NCI-H446 (cell line): ENCODE data around the gene CA11.
"Not testable (repeated sequence)": the region's sequence is repeated elsewhere in the genome, so short reads cannot be mapped to it uniquely, and the experiment has no call there.

ENCODE experiments used
- DNase-seq, 2 experiments: peaks; one replicate each; lab custom pipeline; 2025; lab: John Stamatoyannopoulos, UW

CA11 gene

DNA sequence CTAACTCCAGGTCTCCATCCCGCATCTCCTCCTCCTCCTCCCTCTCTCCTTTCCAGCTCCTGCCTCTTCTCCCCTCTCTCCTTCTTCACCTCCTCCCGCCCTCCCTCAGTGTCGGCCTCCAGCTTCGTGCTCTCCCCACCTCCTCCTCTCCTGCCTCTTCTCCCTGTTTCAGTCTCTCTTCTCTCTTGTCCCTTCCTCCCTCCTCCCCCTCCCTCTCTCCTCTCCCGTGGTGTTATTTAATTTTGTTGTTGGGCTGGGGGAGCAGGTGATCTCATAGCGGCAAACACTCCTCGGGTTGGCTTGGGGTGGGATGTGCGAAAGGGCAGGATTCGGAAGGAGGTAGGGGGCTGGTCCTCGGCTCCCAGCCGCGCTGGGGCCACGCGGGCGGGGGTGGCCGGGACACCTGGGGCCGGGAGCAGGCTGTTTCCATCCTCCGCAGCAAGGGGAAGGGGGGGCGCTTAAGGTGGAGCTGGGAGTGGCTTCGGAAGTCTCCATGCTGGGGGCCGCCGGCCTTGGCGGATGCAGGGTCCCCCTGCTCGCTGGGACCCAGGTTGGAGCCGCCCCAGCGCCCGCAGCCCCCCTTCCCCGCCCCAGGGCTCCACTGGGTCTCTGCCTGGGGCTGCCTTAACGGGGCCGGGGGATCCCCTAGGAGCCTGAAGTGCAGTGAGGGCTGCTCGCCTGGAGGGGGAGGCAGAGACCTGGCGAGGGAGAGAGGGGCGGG is at the start of gene CA11:
TSS of gene CA11 (minus strand) at position 187 of the 721 bp plus-strand sequence. CDS start 555 bp downstream, outside the sequence.
- peak; percentile 88 to 90 for DNase-seq

DNA sequence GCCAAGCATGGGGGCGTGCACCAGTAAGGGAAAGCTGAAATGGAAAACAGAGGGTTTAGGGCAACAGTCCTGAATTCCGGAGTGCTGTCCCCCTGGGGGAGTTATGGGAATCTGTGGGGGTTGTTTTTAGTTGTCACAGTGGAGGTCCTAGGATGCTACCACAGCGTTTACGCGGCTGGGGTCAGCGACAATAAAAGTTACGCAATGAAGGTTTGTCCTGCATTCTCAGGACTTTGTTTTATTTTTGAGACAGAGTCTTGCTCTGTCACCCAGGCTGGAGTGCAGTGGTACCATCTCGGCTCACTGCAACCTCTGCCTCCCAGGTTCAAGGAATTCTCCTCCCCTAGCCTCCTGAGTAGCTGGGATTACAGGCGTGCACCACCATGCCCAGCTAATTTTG is 47.6 kb upstream of the CA11 start:
- not testable (repeated sequence) for DNase-seq

DNA sequence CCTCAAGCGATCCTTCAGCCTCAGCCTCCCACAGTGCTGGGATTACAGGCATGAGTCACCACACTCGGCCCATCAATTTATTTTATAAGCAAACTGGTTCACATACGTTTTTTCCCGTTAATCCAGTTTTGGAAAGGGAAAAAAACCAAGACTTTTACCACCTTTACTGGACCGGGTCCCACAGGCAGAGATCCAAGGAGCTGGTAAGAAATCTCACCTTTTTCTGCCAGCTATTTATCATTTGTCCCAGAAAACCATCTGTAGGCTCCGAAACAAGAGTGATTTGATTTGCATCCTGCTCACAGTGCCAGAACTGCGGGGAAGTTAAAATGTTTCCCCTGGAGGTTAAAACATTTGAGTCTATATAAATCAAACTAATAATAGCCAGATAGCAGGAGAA is 43.5 kb upstream of the CA11 start:
- no peak for DNase-seq

DNA sequence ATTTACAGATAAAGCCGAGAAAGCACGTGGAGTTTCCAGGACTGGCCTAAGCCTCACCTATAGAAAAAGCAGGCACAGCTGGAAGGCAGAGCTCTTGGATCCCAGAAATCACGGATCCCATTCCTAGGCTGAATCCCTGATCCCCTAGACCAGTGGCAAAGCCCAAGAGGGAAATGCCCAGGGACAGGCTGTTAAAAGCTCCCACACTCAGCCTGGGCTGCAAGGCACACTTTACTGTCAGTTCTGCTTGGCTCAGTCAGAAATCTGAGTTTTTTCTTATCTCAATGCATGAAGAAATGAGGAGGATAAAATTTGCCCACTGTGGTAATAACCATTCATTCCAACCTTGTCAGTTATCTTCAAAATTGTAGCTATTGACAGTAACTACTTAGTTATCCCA is 41.8 kb upstream of the CA11 start:
- DNase-seq = no peak

DNA sequence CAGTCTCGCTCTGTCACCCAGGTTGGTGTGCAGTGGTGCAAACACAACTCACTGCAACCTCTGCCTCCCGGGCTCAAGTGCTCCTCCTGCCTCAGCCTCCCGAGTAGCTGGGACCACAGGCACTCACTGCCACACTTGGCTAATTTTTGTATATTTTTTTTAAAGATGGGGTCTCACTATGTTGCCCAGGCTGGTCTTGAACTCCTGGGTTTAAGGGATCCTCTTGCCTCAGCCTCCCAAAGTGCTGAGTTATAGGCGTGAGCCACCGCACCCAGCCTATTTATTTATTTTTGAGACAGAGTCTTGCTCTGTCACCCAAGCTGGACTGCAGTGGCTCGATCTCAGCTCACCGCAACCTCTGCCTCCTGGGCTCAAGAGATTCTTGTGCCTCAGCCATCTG is 40.6 kb upstream of the CA11 start:
- DNase-seq = not testable (repeated sequence)

DNA sequence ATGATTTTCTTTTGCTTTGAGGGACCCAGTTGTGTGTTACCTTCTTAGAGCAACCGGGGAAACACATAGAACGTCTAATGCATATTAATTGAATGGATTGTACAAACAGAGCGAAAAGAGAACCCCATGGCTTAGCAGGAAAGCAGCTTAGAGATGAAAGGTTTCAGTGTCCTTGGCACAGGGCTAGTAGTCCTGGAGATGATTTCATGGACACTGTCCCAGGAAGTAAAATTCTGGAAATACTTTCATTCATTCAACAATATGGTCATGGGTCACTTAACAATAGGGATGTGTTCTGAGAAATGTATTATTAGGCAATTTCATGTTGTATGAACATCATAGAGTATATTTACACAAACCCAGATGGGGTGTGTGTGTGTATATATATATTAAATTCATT is 40.1 kb upstream of the CA11 start:
- DNase-seq = no peak

DNA sequence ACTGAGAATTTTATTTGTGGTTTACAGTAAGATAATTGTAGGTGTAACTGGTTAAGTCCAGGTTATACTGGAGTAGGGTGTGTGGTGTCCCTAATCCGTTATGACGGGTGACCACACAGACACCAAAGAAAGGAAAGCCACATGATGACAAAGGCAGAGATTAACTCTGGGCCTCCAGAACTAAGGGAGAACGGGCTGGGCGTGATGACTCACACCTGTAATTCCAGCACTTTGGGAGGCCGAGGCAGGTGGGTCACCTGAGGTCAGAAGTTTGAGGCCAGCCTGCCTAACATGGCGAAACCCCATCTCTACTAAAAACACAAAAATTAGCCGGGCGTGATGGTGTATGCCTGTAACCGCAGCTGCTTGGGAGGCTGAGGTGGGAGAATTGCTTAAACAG is 39.6 kb upstream of the CA11 start:
- DNase-seq = no peak

DNA sequence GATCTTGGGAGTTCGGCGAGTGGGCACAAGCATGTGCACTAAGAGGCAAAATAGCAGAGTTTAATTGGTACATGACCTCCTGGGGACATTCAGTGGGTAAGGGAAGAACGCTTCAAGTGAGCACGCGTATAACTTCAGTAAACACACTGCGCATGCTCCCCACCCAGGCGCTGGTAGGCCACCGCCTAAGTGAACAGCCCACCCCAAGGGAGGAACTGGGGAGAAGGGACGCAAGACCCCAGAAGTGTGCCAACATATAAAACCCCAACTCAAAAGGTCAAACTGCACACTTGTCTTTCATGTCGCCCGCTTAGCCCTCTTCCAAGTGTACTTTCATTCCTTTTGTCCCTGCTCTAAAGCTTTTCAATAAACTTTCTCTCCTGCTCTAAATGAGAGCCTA is 37.4 kb upstream of the CA11 start:
- no peak for DNase-seq

DNA sequence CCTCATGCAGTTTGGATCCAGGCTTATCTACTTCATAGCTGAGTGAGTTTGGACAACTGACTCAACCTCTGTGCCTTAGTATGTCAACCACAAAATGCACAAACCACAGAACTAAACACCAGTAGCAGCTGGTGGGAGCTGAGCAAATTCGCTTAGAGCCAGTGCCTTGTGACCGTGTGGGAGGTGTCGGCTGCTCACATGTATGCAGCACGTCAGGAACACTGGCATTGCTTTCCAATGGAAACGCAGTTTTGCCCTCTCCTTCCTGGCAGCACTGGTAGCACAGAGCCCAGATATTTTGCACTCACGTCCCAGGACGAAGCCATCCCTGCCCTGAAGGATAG is 35.1 kb upstream of the CA11 start:
- DNase-seq = no peak

DNA sequence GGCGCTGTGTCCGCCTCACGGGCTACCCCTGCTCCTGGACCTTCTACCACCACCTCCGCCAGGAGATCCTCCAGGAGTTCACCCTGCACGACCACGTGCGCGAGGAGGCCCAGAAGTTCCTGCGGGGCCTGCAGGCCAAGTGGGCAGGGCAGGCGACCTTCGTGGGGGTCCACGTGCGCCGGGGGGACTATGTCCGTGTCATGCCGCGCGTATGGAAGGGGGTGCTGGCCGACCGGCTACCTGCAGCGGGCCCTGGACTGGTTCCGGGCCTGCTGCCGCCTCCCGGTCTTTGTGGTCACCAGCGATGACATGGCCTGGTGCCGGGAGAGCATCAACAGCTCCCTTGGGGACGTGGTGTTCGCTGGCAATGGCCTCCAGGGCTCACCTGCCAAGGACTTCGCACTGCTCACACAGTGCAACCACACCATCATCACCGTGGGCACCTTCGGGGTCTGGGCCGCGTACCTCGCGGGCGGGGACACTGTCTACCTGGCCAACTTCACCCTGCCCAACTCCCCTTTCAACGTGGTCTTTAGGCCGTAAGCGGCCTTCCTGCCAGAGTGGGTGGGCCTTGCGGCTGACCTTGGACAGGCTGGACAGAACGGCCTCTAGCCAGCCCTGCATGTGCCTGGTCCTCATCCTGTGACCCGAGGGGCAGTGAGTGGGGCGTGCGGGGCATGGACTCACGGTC is 34.6 kb upstream of the CA11 start:
- no peak for DNase-seq

DNA sequence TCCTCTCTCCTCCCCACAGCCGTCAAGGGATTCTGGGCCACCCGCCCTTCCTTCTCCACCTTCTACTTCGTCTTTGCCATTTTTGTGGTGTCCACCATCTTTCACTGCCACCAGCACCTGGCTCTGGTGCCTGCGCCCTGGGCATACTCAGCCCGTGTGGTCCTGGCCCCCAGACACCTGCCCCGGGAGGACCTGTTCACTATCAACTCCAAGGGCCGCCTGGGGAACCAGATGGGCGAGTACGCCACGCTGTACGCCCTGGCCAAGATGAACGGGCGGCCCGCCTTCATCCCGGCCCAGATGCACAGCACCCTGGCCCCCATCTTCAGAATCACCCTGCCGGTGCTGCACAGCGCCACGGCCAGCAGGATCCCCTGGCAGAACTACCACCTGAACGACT is 34.0 kb upstream of the CA11 start:
- not testable (repeated sequence) for DNase-seq

DNA sequence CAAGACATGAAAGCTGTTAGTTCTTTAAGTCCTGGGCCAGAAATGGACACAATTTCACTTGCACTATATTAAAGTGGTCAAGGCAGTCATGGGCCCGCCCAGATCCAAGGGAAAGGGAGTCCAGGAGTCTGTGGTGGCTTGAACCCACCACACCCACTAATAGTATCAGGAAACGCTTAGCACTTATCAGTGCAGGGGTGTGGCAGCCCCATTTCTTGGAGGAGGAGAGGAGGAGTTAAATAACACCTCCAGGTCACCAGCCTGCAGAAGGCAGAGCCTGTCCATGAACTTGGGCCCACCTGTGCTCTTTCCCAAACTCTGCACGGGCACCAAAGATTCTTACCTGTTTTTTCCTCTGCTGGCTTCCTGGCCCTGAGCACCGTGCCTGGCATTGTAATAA is 32.2 kb upstream of the CA11 start:
- DNase-seq = no peak

DNA sequence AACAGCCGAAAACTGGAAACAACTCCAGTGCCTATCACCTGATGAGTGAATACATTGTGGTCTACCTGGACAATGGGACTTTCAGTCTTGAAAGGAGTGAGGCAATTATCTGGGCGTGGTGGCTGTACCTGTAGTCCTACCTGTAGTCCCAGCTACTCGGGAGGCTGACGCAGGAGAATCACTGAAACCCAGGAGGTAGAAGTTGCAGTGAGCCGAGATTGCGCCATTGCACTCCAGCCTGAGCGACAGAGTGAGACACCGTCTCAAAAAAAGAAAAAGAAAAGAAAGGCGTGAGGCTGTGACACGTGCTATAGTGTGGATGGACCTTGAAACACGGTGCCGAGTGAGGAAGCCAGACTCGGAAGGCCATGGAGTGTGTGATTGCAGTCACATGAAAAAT is 30.9 kb upstream of the CA11 start:
- DNase-seq = no peak

DNA sequence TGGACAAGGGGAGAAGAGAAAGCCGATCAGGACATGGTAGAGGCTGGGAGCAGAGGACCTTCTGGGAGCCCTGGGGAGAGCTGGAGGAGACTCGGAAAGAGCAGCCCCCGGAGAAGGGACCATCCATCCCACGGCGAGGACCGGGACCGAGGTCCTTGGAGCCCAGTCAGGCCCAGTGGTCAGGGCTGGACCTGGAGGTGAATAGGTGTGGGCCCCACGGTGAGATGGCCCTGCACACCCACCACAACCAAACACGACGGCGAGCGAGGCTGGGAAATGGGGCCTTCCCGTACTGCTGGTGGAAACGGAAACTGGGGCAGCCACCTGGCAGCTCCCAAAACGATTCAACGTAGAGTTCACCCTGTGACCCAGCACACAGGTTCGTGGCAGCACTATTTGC is 30.5 kb upstream of the CA11 start:
- no peak for DNase-seq

DNA sequence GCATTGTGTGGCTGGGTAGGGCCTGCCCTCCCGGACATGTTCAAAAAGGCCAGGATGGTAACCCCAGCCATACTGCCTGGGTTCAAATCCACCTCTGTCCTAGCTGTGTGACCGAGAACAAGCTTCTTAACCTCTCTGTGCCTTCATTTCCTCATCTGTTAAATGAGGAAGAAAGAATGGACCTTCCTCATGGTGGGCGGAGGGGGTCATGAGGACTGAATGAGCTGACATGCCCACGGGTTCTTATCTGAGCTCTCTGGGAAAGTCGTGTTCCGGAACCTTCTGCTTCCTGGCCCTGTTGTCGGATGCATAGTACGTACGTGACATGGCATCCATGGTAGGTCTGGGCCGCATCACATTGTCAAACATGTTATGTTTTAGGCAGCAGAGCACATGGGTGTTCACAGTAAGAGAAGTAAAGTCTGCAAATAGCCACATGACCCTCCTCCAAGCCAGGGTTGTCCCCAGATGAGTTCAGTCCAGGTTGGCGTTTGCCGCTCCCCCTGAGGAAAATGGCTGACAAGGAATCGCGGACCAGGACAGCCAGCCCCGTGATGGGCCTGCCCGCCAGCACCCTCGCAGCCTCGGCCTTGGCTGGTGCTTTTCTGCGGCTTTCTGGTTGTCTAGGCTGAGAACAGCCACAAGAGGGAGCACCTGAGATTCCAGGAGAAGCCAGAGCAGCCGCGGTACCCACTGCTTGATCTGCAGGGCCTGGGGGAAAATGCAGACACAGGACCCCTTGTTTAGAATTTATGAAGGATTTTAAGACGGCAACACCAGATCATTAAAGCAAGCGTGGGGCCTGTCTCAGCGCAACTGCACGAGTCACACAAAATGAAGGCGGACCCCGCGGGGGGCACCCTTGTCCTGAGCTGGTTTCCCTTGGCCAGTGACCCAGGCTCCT is 29.2 kb upstream of the CA11 start:
- peak; percentile 88 to 94 for DNase-seq

DNA sequence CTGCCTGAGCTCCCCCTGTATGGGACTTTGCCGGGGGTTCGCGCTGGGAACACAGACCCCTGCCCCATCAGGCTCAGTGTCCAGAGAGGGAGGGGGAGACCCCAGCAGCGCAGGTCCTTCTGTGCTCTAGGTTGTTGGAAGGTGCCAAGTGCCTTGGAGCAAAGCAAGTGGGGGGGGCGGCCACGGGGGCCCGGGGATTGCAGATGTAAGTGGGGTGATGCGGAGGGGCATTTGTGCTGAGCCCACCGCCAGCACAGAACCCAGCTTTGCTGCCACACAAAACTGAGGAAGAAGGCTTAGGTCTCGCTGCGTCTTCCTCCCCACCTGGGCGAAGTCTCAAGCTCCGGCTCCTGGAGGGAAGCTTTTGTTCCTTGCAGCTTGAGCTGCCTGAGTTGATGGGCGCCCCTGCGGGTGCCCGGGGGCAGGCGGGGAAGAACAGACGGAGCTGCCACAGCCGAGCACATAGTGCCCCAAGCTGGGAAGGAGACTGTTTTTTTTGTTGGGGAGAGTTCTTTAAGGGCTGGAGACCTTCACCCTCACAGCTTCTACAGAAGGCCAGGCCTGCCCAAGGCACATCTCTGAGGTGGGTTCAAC is 28.3 kb upstream of the CA11 start:
- DNase-seq = no peak

DNA sequence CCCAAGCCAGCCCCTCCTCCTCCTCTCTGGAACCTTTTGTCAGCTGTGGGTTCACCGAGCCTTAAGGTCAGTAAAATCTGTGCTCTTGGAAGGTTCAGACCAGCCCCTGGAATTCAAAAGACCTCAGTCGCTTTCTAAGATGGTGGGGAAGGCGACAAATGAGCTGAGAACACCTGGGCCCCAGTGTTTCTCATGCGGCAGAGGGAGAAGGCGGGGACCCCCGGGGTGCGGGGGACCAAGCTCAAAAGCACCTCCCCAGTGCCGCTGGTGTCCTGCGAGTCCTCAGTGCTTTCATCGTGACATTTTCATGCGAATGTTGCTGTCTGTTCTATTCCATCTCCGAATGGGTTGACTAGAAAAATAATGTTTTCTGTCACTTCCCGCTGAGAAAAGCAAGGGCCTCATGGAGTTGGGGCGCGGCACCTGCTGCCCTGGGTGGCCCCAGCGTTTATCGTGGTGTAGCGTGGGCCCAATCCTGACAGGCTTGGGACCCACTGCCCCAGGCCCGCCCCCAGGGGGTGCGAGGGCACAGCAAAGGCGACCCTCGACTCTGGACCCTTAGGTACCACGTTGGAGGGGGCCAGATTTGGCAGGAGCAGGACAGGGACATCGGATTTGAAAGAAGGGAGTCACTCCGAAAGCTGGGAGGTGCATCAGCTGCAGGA is 27.6 kb upstream of the CA11 start:
- DNase-seq = no peak

DNA sequence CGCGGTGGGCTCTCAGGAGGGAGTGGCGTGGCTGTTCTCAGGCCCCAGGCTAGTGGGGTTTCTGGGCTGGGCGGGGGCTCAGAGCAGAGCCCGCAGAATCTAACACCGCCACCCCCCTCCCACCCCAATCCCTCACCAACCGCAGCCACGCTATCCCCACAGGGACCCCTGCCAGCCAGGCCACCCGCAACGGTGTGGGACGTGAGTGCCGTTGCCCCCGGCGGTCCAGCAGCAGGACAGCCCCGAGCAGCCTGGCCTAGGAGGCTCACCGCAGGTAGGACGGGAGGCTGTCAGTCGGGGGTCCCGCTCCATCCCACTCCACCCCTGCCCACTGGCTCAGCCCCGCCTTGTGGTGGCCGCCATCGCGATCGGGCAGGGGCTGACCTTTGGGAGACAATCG is 27.0 kb upstream of the CA11 start, which contains the start of gene NTN5:
TSS of gene NTN5 (minus strand) at position 24 of the 400 bp plus-strand sequence. CDS start 2,031 bp downstream, outside the sequence.
- no peak for DNase-seq

DNA sequence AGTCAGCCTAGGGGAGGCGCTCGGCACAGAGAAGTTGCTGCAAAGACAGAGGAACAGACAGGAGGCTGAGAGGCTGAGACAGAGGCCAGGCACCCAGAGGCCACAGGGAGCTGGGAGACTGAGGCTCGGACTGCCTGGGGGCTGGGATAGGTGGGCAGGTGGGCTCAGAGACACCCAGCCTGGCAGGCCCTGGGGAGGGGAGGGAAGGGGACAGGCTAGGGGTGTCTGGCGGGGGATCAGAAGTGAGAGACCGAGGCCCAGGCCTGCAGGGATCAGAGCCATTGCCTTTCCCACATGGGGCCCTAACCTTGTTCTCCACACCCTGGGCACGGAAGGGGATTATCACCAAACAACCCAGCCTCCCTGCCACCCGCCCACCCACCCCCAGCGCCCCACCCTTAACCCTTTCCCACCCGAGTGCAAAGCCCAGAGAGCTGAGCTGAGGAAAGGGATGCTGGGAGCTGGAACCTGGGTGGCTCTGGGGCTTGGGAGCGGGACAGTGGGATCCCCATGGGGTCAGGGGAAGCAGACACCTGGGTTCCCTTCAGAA is 25.5 kb upstream of the CA11 start:
- no peak for DNase-seq

DNA sequence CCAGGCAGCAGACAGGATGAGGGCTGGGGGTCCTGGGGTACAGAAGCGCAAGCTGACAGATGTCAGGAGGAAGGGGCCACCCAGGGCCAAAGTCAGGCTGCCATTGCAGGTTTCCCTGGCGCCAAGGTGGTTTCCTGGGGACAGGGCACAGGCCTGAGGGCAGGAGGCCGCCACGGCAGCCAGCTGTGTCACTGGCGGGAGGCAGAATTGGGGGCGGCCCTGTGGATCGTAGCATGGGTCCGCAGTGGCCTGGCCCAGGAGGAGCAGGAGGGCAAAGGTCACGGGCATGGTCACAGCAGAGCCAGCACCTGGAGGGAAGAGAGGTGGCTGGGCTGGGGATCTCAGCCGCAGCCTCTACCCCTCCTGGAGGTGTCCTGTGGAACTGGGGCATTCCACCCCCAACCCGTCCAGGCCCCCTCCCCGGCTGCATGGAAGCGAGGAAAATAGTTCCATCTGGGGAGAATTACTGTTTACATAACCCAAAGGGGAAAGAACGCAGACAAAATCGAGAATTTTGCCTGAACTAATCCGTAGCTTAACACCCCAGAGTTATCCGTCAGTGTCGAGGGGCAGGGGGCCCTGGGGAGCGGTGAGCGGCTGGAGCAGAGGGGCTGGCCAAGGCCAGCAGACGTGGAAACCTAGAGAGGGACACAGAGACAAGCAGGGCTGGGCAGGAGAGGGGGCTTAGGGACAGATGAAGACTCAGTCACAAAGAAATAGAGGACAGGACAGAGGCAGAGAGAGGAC is 24.9 kb upstream of the CA11 start:
- DNase-seq = no peak
